Measurements from ENCODE around the gene DGKQ.
"Not testable (repeated sequence)": the region's sequence is repeated elsewhere in the genome, so short reads cannot be mapped to it uniquely, and the experiment has no call there.

The DGKQ gene

GRCh38 chr4:1009542-1010394 is 36.4 kb upstream of the DGKQ start:
- DNase-seq (ENCODE audit: low read depth in 2 of 2) = peak in 1 of 2 experiments; percentile 26

- DNase-seq (ENCODE audit: low read depth in 2 of 2) = no peak
Observed at GRCh38 chr4:1008840-1009541, 35.6 kb upstream of the DGKQ start.

GRCh38 chr4:1006856-1007255 is 33.5 kb upstream of the DGKQ start:
- no peak for DNase-seq (ENCODE audit: low read depth in 2 of 2)

- no peak for DNase-seq (ENCODE audit: low read depth in 2 of 2)
Observed at GRCh38 chr4:1004557-1005485, 31.5 kb upstream of the DGKQ start.

- DNase-seq (ENCODE audit: low read depth in 2 of 2) = no peak
Observed at GRCh38 chr4:1004071-1004418, 30.7 kb upstream of the DGKQ start.

- no peak for DNase-seq (ENCODE audit: low read depth in 2 of 2)
Observed at GRCh38 chr4:1003271-1004070, 30.1 kb upstream of the DGKQ start.

- DNase-seq (ENCODE audit: low read depth in 2 of 2) = no peak
Observed at GRCh38 chr4:1002631-1003251, 29.4 kb upstream of the DGKQ start.

GRCh38 chr4:1002131-1002630 is 28.8 kb upstream of the DGKQ start:
- DNase-seq (ENCODE audit: low read depth in 2 of 2) = no peak

- DNase-seq (ENCODE audit: low read depth in 2 of 2) = no peak
Observed at GRCh38 chr4:1001561-1002130, 28.3 kb upstream of the DGKQ start.

- no peak for DNase-seq (ENCODE audit: low read depth in 2 of 2)
Observed at GRCh38 chr4:1000686-1001260, 27.4 kb upstream of the DGKQ start.

GRCh38 chr4:999882-1000425 is 26.6 kb upstream of the DGKQ start:
- DNase-seq (ENCODE audit: low read depth in 2 of 2) = no peak

GRCh38 chr4:999240-999863 is 26.0 kb upstream of the DGKQ start:
- DNase-seq (ENCODE audit: low read depth in 2 of 2) = not testable (repeated sequence)

- no peak for DNase-seq (ENCODE audit: low read depth in 2 of 2)
Observed at GRCh38 chr4:998096-998691, 24.8 kb upstream of the DGKQ start.

GRCh38 chr4:997375-998071 is 24.2 kb upstream of the DGKQ start:
- no peak for DNase-seq (ENCODE audit: low read depth in 2 of 2)

- DNase-seq (ENCODE audit: low read depth in 2 of 2) = no peak
Observed at GRCh38 chr4:996997-997374, 23.6 kb upstream of the DGKQ start.

GRCh38 chr4:996030-996996 is 22.9 kb upstream of the DGKQ start:
- DNase-seq (ENCODE audit: low read depth in 2 of 2) = no peak

Measured in fibroblast of skin of left biceps (primary cell).